ENCODE results near the gene OTOP2.

OTOP2 gene

DNA sequence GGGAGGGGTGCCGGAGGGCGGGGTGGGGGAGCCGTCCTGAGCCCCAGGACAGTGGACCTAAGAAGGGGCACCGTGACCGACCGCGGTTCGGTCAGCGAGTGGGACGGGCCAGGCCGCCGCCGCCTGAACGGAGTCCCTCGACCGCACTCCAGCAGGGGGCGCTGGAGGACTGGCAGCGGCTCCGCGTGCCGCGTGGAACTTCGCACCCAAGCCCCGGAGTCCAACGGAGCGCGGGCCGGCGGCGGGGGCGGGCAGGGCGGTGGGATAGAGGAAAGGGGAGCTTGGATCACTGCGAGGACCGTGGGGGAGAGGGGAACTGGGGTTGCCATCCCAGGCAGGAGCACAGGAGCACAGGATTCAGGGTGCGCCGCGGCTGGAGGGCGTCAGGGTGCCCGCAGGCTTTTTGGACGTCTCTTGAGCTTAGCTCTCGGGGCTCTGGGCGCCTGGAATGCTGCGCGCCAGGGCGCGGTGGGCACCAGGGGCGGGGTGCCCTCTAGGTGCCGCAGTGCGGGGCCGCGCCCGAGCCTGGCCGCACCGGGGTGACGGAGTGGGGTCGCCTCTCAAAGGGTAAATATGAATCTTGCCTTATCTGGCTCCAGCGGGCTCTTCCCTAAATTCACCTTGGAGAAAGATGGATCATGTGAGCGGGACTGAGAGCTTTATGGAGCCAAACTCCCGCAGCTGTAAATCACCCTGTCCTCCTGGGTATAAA is 379 bp upstream of the OTOP2 start:
- peak; percentile 37 to 87 (median 75) for DNase-seq (ENCODE audit: low read depth in 2 of 3, low spot score in 2 of 3)

DNA sequence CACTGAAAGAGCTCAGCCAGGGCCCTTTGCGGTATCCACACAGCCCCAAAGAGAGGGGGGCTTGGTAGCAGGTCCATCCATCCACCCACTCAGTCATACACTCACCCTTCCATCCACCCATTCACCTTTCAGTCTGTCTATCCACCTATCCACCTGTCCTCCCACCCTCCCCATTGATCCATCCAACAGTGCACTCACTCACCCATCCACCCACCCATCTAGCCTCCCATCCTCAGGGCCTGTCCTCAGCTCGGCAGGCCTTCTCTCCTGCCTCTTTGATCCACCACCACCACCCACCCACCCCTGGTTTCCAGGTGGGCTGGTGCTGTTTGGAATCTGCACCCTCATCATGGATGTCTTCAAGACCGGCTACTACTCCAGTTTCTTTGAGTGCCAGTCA is 1.2 kb downstream of the OTOP2 start:
- DNase-seq (ENCODE audit: low read depth in 2 of 3, low spot score in 2 of 3) = no peak

DNA sequence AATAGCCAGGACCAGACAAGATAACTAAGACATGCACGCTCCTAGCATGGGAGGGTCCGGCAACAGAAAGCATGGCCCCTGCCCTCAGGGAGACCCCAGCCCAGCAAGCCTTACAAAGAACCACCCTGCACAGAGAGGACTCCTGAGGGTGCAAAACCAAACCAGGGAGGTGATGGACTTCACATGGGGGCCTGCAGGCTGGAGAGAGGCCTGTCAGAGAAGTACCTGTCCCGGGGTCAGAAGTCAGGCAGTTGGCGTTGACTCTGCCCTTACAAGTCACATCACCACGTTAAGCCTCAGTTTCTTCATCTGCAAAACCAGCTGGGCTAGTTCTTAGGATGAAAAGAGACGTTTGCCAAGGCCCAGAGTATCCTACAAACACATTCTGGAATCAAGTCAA is 4.7 kb downstream of the OTOP2 start:
- DNase-seq (ENCODE audit: low read depth in 2 of 3, low spot score in 2 of 3) = no peak

DNA sequence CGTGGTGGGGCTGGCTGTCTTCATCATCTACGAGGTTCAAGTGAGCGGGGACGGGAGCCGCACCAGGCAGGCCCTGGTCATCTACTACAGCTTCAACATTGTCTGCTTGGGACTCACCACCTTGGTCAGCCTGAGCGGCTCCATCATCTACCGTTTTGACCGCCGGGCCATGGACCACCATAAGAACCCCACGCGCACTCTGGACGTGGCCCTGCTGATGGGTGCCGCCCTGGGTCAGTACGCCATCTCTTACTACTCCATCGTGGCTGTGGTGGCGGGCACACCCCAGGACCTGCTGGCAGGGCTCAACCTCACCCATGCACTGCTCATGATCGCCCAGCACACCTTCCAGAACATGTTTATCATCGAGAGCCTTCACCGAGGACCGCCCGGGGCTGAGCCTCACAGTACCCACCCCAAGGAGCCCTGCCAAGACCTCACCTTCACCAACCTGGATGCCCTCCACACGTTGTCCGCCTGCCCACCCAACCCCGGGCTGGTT is 6.5 kb downstream of the OTOP2 start:
- DNase-seq (ENCODE audit: low read depth in 2 of 3, low spot score in 2 of 3) = no peak

DNA sequence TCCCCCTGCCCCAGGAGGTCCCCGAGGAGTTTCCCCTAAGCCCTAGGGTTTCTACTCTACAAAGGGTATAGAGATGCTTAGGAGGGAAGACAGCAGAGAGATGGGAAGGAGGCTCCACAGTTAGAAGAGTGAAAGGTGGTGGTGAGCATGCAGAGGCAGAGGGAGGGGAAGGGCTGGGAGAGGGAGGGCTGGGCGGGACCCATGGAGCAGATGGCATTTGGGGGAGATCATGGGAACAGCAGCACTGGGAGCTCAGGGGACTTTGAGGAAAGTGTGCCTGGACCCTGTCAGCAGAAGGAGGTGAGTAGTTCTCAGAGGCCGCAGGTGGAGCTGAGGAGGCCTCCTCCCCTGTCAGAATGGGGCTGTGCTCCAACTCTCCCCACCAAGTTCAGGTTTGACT is 11.0 kb downstream of the OTOP2 start:
- no peak for DNase-seq (ENCODE audit: low read depth in 2 of 3, low spot score in 2 of 3)

DNA sequence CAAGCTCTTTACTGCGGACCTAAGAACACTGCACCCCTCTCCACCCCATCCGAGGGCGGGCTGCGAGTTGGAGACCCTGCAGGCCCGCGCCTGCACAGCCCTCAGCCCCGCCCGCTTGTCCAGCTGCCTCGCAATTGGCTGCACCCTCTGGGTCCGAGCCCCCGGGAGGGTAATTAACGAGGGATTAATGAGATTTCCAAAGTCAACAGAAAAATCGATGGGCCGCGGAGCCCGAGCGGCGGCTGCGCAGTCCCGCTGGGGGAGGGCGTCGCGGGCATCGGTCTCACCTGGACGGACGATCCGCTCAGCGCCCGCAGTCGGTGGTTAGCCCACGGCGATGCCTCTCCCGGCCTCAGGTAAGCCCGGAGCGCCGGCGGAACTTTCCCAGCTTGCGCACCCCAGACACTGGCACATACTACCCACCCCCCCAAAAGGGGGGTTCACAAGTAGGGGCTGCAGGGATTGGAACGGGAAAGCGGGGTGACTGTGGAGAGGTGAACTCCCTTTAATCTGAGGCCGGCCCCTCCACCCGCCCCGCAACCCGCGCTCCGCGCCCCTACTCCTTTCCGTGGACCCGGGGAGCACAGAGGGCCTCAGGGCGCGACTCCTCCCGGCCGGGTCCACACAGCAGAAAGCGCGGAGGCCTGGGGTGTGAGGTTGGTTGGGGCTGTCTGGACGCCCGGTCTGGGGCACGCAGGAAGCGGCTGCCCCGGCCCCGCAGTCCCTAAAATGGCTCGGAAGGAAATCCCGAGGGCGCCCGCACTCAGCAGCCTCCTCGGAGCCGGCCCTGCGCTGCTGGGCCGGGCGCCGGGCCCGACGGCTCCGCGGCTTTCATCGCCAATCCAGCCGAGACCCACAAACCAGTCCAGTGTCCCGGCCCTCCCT is 11.8 kb downstream of the OTOP2 start, which contains the start of gene OTOP3:
TSS of gene OTOP3 (plus strand) at position 314 of the 885 bp plus-strand sequence. CDS start at position 338, 24 bp downstream.
- DNase-seq (ENCODE audit: low read depth in 2 of 3, low spot score in 2 of 3) = no peak

DNA sequence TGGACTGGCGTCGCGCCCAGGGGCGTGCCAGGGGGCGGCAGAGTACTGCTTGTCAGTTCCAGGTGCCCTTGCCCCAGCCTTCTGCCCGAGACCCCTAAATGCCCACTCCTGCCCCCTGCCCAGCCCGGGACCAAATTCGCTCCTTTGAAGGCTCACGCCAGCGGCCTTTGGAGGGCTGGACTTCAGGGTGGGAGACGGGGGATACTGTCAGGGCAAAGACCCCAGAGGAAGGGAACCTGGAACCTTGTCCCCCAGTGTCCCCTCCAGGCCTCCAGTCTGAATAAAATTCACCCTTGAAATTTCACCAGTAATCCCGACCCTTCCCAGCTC is 12.4 kb downstream of the OTOP2 start:
- DNase-seq (ENCODE audit: low read depth in 2 of 3, low spot score in 2 of 3) = no peak

DNA sequence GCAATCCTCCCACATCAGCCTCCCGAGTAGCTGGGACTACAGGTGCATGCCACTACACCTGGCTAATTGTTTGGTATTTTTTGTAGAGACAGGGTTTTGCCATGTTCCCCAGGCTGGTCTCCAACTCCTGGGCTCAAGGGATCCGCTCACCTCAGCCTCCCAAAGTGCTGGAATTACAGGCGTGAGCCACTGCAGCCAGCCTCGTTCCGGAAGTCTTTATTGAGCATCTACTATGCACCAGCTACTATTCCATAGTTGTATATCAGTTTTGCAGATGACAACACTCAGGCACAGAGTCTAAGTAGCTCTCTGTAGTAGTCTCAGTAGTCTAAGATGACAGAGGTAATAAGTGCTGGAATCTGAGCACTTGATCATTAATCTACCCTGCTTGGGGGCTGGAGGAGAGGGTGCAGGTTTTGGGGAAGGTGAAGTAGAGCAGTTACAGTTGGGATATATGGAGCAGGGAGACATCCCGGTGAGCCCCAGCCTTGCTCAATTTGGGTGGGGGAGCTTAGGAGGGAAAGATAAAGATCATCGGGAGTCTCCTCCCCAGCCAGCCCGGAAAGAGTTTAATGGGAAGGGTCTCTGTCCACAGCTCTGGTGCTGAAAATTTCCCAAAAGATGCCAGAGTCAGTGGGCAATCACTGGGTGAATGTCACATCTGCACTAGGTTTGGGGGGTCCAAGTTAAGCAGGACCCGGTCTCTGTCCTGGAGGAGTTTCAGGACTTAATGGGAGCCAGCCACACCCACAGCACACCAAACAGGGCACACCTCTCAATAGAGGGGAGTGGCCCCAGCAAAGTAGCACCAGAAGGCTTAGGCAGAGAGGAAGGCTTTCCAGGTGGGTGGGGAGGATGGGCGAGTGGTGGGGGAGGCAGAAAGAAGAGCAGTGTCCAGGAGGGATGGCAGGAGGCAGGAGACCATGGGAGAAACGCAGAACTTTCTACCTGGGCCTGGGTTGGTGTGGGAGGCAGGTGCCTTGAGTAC is 13.3 kb downstream of the OTOP2 start:
- no peak for DNase-seq (ENCODE audit: low read depth in 2 of 3, low spot score in 2 of 3)

DNA sequence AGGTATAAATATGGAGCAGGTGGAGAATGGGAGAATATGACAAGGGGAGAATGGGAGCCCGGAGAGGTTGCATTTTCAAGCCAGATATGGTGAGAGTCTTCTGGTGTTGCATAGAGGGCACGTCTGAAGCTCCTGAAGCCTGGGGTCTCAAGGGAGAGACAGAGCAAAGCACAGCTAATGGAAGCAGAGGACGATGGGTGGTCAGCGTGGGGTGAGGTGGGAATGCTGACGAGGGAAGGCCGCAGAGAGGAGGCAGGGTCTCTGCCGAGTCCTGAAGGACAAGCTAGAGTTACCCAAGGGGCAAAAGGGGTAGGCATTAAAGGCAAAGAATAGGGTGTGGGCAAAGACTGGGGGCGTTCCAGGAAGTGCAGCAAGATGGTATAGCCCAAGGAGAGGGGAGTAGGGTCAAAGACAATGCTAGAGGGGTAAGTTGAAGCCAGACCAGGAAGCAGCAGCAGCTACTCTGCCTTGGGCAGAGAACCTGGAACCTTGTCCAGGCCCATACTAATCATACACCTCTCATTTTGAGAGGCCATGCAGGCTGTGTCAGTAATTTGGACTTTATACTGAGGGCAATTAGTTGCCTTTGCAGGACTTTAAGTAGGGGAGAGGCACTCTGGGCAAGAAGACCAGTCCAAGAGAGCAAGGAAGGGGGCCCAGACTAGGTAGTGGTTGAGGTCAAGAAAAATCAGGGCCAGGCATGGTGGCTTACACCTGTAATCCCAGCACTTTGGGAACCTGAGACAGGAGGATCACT is 14.3 kb downstream of the OTOP2 start:
- no peak for DNase-seq (ENCODE audit: low read depth in 2 of 3, low spot score in 2 of 3)

DNA sequence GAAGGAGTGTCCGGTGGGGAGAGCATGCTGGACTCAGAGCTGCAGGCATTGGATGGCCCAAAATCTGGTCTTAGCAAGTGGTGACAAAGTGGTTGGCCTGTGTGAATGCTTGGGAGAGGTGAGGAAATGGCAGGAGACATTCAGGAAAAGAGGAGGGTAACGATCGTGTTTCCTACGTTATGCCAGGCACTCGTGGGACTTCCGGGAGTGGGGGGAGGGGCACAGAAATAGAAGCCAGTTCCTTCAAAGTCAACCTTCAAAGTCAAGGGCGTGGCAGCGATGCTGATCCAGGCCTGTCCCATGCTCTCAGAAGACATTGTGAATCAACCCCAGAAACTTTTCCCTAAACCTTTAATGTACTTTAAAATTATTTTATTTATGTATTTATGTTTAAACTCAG is 15.5 kb downstream of the OTOP2 start:
- no peak for DNase-seq (ENCODE audit: low read depth in 2 of 3, low spot score in 2 of 3)

DNA sequence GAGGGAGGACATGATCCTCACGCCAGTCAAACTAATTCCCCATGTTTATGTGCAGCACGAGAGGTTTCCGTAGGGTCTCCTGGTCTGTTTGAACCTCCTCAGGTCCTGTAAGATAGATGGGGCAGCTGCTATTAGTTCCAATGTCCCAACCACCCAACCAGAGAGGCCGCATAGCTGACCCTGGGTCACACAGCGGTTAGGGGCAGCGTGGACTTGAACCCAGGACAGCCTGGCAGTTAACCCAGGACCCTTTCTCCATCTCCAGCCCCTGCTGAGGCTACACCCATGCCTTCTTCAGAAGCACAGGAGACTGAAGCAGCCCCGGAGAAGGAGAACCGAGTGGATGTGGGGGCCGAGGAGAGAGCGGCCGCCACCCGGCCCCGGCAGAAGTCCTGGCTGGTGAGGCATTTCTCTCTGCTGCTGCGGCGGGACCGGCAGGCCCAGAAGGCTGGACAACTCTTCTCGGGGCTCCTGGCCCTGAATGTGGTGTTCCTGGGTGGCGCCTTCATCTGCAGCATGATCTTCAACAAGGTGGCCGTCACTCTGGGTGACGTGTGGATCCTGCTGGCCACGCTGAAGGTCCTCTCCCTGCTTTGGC is 17.2 kb downstream of the OTOP2 start:
- no peak for DNase-seq (ENCODE audit: low read depth in 2 of 3, low spot score in 2 of 3)

DNA sequence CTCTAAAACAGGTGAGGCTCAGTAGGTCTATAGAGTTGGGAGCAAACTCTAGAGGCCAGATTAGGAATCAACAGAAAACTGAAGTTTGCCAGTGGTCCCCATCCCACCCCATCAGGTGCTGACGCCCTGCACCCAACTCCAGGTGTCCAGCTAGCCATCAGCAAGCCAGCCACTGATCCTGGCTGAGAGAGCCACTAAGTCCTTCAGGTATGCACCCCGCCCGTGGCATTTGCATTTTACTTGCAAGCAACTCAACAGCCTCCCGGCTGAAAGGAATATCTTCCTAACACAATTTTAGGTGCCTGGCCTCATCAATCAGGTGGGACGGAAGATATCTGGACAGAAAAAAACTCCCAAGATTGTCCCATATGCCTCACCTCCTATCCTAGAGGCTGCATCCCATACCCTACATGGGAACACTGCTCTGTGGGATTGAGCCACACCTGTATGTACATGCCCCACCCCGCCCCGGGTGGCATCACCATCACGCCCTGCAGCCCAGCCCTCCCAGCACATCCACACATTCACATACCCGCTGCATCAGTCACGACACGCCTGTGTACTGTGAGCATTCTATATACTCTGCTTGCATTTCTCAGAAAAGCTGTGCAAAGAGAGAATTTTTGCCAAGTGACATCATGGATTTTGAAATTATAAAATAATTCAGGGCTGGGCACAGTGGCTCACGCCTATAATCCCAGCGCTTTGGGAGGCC is 19.9 kb downstream of the OTOP2 start:
- no peak for DNase-seq (ENCODE audit: low read depth in 2 of 3, low spot score in 2 of 3)

DNA sequence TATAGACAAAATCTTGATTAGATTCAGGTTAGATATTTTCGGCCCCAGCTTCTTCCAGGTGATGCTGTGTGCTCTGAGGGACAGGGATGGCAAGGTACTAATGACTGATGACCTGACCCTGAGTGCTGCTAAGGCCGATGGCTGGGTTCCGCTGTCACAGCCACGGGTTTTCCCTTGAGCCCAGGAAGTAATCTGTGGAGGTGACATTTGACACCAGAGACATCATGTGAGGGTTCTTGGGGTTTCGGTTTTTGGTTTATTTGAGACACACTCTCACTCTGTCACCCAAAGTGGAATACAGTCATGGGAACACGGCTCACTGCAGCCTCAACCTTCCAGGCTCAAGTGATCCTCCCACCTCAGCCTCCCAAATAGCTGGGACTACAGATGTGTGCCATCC is 21.5 kb downstream of the OTOP2 start:
- no peak for DNase-seq (ENCODE audit: low read depth in 2 of 3, low spot score in 2 of 3)

DNA sequence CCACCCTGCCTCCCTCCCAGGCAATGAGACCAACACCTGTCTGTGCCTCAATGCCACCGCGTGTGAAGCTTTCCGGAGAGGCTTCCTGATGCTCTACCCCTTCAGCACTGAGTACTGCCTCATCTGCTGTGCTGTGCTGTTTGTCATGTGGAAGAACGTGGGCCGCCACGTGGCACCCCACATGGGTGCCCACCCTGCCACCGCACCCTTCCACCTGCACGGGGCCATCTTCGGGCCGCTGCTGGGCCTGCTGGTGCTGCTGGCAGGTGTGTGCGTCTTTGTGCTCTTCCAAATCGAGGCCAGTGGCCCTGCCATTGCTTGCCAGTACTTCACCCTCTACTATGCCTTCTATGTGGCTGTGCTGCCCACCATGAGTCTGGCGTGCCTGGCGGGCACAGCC is 22.6 kb downstream of the OTOP2 start:
- DNase-seq (ENCODE audit: low read depth in 2 of 3, low spot score in 2 of 3) = no peak

DNA sequence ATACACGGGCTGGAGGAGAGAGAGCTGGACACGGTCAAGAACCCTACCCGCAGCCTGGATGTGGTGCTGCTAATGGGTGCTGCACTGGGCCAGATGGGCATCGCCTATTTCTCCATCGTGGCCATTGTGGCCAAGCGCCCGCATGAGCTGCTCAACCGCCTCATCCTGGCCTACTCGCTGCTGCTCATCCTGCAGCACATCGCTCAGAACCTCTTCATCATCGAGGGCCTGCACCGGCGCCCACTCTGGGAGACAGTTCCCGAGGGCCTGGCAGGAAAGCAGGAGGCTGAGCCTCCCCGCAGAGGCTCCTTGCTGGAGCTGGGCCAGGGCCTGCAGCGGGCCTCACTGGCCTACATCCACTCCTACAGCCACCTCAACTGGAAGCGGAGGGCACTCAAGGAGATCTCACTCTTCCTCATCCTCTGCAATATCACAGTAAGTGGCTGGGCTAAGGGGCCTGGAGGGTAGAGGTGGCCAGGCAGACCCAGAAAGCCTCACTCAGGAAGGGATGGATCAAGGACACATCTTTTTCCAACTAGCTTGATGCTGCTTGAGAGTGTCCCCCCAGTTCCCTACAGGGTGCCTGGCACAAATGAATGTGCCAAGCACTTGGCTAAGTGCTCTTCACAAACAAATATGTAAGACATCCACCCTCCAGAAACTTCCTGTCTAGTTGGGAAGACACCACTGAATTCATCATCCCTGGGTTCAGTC is 23.1 kb downstream of the OTOP2 start:
- DNase-seq (ENCODE audit: low read depth in 2 of 3, low spot score in 2 of 3) = no peak

DNA sequence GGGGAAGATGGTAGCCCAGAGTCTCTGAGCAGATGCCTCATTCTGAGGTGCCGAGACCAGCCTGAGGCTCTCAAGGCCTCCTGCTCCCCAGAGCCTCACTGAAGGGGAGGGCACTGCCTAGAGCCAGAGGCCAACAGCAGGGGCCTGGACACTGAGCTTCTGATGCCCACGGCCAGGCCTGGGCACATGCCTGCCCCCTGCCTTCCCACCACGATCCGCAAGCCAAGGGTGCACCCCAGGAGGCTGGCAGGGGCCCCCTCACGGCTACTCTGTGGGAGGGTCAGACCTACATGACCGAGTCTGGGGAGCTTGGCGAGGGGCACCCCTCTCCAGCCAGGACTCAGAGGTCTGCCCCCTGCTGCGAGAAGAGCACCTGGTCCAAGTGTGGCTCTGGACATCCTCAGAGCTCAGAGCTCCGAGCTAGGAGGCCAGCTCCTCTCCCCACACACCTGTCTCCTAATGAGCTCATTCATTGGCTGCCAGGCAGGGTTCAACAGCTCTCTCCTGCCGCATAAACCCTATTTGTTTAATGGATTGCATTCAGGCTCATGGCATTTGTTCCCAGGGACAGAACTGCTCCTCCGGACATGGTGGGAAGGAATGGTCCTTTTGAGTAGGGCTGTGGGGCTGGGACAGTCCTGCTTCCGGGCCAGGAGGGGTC is 25.5 kb downstream of the OTOP2 start:
- no peak for DNase-seq (ENCODE audit: low read depth in 2 of 3, low spot score in 2 of 3)

DNA sequence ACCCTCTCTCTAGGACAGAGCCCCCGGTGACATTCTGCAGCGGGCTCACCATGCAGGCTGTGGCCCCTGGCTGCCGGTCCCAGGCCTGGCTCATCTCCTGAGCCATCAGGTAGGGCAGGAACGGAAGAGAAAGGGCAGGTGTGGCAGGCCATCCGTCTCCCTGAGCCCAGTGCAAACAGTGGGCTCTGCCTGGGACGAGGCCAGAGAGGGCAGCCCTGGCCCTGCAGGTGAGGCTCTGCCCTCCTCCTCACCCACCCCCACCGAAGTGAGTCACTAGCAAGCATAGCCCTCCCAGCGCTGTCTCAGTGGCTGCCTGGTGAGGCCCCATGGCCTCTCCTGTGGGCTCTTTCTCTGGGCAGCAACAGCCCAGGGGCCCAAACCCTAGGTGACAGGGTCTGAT is 26.1 kb downstream of the OTOP2 start:
- DNase-seq (ENCODE audit: low read depth in 2 of 3, low spot score in 2 of 3) = no peak

DNA sequence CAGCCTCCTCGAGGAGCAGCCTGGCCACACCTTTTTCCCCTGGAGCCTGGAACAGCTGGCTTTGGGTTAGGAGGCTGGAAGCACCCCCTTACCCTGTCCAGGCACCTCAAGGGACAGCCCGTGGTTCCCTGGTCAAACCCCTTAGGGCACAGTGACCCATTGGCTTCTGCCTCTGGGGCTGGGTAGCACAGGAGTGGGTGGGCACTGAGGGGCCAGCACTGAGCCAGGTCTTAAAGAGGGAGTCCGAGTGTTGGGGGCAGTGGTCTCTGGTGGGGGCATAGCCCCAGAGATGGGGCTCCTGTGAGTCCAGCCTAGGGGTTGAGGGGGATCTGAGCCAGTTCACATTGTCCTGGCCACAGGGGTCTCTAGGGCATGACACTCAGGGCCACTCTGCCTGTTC is 27.0 kb downstream of the OTOP2 start:
- no peak for DNase-seq (ENCODE audit: low read depth in 2 of 3, low spot score in 2 of 3)
